CD4-positive, alpha-beta T cell treated with Interleukin-17A for 4 hours (primary cell): Measurements from ENCODE around the gene DHRS7B.
A peak's percentile ranks its signal among the peaks of the same experiment; 100 is the strongest.
"Not testable (repeated sequence)": the region's sequence is repeated elsewhere in the genome, so short reads cannot be mapped to it uniquely, and the experiment has no call there.

Experiments
- DNase-seq: peaks from one replicate; pipeline ENCODE4 v3.0.0-alpha.2; 2020; ENCODE audit warnings: mixed read lengths

The DHRS7B gene, protein sequence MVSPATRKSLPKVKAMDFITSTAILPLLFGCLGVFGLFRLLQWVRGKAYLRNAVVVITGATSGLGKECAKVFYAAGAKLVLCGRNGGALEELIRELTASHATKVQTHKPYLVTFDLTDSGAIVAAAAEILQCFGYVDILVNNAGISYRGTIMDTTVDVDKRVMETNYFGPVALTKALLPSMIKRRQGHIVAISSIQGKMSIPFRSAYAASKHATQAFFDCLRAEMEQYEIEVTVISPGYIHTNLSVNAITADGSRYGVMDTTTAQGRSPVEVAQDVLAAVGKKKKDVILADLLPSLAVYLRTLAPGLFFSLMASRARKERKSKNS

DNA sequence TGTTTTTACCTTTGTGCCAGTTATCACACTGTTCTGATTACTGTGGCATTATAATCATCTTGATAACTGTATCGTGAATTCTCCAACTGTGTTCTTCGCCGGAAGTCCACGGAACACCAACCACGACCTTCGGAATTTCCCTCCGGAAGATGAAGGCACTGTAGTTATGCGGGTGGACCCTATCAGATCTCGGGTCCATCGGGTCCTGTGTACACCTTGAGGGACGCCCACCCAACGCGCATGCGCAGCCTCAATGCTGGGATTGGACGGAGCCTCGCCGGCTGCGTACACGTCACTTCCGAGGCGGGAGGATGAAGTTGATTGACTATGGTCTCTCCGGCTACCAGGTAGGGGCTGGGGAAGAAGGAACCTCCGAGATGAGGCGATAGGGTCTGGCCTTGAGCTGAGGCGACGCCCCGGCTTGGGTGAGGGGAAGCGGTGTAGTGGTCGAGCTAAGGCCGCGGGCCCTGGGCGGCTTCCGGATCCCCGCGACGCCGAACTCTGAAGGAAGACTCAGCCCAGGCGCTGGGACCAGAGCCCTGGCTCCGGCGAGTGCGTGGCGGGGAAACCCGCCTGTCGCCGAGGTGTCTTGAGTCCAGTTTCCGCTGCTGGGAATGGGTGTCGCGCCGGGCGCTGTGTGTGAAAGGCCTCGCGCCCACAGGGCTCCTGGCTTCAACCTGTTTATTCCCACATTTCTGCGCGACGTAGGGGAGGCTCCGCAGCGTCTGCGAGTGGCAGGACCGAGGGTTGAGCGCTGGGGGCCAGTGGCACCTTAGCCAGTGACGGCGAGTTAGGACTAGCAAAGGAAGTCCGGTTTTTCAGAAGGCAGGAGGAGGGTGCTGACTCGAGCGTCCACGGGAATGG, at the start of gene DHRS7B:
Gene DHRS7B (plus strand): TSS at position 320 of the 864 bp plus-strand sequence. CDS start 8 bp downstream, at position 328.
- DNase-seq: peak; percentile 98

DNA sequence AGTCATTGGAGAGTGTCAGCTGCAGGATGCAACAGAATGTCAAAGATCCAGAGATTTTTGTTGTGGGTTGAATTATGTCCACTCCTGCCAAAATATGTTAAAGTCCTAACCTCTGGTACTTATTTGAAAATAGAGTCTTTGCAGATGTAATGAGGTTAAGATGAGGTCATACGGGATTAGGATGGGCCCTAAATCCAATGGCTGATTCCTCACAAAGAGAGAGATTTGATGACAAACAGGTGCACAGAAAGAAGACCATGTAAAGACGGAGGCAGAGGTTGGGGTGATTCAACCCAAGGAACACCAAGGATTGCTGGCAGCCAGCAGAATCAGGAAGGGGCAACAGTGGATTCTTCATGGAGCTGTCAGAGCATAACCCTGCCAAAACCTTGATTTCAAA, 49.5 kb upstream of the DHRS7B start:
- no peak for DNase-seq

DNA sequence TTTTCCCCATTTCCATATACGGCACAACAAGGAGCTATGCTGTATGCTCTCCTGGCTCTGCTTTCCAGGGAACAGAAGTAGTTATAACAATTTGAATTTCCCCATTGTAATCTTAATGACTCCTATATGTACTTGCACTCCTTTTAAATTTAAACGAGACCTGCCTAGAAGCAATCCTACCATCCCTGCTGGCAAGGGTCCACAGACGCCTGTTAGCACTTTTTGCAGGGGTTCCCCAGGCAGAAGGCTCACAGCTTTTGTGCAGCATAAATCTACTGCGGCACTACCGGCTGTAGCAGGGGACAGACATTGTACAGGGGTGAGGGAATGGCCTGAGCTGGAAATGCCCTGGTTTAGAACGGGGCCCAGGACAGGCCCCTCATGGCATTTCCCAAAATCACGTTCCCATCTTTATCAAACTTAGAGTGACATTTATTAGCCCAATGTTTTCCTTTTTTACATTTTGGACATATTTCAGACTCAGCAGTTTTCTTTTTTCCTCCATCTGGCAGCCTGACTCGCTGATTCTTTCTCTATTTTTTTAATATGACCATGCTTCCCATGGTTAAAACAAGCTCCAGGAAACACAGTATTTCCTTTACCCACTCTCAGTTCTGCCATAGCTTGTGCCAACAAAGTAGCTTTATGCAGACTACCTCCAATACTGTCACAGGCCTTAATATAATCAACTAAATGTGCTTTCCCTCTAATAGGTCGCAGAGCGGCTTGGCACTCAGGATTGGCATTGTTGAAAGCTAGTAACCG, 48.6 kb upstream of the DHRS7B start:
- no peak for DNase-seq

DNA sequence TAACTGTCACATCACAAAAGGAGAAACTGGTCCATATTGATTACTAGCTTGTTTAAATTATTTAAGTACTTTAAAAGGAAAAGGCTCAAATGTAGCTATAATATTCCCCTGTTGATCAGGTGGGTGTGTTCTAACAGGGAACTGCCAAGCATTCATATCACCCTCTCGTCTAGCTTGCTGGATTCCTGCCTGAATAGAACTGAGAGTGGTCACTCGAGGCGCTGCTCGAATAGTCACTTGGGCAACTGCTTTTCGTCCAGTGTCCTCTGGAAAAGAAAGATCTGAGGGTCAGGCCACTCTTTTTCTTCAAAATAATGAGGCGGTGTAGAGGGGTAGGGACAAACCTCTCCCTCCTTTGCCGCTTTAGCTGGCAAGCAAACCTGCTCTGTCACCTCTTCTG, 47.6 kb upstream of the DHRS7B start:
- DNase-seq: no peak

GRCh38 chr17:21082001-21082436, 44.7 kb upstream of the DHRS7B start:
- DNase-seq: no peak

DNA sequence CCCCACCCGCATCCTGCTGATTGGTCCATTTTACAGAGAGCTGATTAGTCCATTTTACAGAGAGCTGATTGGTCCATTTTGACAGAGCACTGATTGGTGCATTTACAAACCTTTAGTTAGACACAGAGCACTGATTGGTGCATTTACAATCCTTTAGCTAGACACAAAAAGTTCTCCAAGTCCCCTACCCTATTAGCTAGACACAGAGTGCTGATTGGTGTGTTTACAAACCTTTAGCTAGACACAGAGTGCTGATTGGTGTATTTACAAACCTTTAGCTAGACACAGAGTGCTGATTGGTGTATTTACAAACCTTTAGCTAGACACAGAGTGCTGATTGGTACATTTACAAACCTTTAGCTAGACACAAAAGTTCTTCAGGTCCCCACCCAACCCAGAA, 41.5 kb upstream of the DHRS7B start:
- DNase-seq: not testable (repeated sequence)

DNA sequence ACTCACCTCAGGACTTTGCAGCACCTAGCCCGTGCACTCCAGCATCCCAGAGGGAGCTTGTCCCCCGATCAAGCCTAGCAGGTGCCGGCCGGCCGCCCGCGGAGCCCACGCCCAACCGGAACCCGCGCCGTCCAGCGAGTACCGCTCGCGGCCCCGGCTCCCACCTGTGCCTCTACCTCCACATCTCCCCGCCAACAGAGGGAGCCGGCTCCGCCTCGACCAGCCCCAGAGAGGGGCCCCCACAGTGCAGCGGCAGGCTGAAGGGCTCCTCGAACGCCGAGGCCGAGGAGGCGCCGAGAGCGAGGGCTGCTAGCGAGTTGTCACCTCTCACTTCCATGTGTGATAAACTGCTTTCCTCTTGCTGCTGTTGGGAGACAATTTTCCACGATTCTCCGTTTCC, 41.1 kb upstream of the DHRS7B start:
- no peak for DNase-seq

DNA sequence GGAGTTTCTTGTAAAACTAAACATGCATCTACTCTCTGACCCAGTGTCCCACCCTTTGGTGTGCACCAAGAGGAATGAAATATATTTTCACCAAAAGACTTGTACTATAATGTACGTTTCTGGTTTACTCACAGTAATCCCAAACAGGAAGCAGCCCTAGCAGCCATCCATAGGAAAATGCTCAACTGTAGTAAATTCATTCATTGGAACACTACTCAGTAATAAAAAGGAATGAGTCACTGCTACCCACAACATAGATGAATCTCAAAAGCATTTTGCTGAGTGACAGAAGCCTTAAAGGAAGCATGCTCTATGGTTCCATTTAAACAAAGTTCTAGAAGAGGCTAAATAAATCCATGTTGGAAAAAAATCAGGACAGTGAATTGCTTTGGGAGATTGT, 37.6 kb upstream of the DHRS7B start:
- no peak for DNase-seq

DNA sequence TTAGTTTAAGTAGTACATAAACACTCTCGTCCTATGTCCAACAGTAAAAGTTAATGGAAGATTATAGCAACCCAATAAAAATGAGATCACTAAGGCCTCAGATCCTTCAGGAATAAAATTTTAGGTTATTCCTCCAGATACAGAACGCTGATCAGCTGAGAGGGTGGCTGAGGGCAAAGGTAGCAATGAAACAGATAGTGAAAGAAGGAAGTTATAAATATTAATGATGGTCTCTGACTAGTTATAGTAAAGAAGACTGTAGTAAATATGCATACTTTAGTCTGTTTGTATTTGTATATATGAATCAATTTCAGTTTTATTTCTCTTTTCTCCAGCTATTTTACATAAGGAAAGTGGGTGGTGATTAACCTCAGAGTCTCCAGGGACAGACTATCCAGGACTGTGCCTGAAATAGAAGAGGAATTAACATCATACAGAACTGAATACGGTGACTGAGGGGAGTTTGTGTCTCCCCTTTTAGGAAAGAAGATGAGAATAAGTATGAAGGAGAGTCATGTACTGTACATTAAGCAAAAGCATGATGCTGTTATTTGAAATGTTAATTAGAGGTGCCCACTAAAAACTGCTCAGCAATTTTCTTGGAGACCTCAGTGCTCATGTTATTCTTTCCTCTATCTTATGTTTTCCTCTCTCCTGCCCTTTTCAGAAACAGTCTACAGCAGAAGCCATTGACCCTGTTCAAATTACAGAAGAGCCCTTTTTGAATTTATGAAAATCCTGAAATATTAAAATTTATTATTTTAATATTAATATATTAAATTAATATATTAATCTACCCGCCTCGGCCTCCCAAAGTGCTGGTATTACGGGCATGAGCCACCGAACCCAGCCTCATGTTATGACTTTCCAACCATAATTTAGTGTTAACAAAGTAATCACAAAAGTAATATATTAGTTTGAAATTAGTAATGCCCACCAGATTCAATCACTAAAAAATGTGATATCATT, 36.5 kb upstream of the DHRS7B start:
- no peak for DNase-seq

GRCh38 chr17:21090902-21091618, 35.7 kb upstream of the DHRS7B start:
- no peak for DNase-seq

- no peak for DNase-seq
These were observed 32.5 kb upstream of the DHRS7B start for GRCh38 chr17:21094298-21094704.

- DNase-seq: no peak
These were observed 31.0 kb upstream of the DHRS7B start for GRCh38 chr17:21095735-21096134.

DNA sequence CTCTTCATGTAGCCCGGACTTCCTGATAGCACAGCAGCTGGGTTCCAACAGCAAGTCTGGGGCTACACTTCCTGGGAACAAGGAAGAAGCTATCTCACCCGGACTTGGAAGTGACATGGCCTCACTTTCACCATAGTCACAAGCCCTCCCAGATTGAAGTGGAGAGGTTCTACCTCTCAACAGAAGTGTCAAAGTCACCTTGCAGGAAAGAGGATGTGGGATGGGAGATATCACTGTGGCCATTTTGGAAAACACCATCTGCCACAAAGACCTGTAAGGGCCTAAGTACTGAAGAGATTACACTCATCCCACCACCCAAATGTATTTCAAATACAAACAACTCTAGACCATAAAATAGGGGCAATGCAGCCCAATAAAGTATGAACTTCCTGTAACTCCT, 29.9 kb upstream of the DHRS7B start:
- DNase-seq: no peak

DNA sequence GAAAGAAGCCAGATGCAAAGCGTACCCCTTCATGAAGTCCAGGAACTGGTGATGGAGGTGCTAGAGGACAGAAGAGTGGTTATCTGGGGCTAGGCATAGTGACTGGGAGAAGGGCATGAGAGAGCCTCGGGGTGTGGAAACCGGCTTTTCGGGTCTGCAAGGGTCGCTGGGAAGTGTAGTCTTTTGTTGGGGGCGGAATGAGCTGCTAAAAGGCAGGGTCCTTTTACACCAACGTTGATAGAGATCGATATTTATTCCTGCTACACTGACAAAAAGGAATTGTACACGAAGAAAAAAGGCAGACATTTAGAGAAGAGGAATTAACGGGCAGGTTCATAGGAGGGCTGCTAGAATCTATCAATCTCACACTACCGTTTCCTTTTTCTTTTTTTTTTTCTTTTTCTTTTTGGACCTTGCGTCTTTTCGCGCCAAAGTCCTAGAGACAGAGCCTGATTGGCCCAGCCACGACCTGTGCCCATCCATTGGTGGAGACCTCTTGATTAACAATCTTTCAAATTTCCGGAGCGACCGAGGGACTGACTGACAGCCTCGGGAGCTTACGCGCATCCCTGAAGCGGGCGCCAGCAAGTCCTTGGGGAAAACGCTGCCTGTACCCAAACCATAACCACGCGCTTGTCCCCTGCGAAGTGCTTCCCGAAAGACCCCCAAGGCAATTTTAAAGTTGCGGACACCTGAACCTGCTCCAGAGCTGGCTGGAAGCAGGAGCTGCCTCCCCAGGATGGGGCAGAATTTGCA, 27.7 kb upstream of the DHRS7B start:
- DNase-seq: peak; percentile 66

DNA sequence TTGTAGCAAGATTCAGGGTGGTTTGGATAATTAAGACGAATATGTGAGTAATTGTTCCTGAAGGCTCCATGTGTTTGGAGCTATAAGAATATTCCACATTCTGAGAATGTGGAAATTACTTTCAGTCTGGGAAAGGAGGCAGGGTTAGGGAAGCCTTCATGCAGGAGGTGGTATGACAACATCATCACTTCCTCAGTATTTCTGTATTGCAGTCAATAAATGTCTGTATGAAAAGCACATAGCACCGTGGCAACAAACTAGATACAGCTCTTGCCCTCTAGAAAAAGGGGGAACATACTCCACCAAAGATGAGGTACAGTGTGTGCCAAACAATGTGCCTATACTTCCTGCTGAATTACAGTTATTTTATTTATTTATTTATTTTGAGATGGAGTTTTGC, 26.1 kb upstream of the DHRS7B start:
- DNase-seq: no peak

DNA sequence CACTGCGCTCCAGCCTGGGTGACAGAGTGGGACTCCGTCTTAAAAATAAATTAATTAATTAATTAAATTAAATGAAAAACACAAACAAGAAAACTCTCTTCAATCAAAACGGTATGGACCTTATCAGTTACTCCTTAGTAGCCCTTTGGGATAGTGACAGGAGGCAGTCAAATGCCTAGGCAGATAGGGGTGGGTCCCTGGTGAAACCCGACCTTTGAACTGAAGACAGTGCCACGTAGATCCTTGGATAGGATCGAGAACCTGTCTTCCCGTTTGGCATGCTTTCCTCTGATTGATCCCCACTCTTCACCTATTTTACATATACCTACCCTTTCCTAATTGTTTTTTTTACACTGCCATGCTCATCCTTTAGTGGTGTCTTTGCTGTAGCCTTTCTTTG, 22.2 kb upstream of the DHRS7B start:
- DNase-seq: no peak

DNA sequence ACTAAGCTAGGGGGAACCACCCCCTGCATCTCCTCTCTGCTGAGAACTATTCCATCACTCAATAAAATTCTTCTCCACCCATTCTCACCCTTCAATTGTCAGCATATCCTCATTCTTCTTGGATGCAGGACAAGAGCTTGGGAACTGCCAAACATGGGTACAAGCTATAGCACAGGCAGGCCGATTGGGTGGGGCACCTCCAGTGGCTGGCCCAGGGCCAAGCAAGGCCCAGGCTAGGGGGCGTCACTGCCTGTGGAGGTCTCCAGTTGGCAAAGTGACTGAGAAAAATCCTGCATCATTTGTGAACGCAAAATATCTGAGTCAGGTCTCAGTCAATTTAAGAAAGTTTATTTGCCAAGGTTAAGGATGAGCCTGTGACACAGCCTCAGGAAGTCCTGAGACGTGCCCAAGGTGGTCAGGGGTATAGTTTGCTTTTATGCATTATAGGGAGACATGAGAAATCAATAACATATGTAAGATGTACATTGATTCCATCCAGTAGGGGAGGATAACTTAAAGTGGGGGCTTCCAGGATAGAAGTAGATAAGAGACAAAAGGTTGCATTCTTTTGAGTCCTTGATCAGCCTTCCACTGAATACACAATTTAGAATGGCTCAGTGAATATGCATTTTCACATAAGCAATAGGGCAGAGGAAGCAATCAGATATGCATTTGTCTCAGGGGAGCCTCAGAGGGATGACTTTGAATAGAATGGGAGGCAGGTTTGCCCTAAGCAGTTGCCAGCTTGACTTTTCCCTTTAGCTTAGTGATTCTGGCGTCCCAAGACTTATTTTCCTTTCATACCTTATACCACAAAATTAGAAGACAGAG, 21.5 kb upstream of the DHRS7B start:
- no peak for DNase-seq

GRCh38 chr17:21106316-21106715, 20.4 kb upstream of the DHRS7B start:
- DNase-seq: no peak

- DNase-seq: not testable (repeated sequence)
These were observed 19.6 kb upstream of the DHRS7B start for GRCh38 chr17:21107067-21107650.
